HEK293 (cell line): ENCODE results near the gene GPN1.

ENCODE experiments used
- FEZF1 ChIP-seq: fragments of 450-650 bp; formaldehyde crosslinking; IDR thresholded peaks from 2 replicates; pipeline ENCODE4 v1.5.1; 2016; ENCODE audit warnings: missing biosample characterization, missing genetic modification characterization
- IKZF3 ChIP-seq: fragments of 450-650 bp; IDR thresholded peaks from 2 replicates; pipeline ENCODE4 v1.5.0; 2018; ENCODE audit warnings: missing biosample characterization, mild to moderate bottlenecking, missing genetic modification characterization, moderate library complexity
- INSM2 ChIP-seq: fragments of 450-650 bp; formaldehyde crosslinking; IDR thresholded peaks from 2 replicates; pipeline ENCODE4 v1.5.1; 2016; ENCODE audit warnings: missing biosample characterization, missing genetic modification characterization
- SETDB1 ChIP-seq: IDR thresholded peaks from one replicate; pipeline ENCODE4 v1.6.1; 2017; ENCODE audit warnings: mild to moderate bottlenecking, low read length, moderate library complexity, mixed read lengths; ENCODE audit not compliant: insufficient read length
- SP2 ChIP-seq: fragments of 450-650 bp; formaldehyde crosslinking; IDR thresholded peaks from 2 replicates; pipeline ENCODE4 v1.5.1; 2016; ENCODE audit warnings: missing biosample characterization, missing genetic modification characterization
- TRIM28 ChIP-seq: IDR thresholded peaks from 2 replicates; pipeline ENCODE4 v1.6.1; 2011; ENCODE audit warnings: low read length, control low read depth, borderline replicate concordance
- ZBTB20 ChIP-seq: fragments of 450-650 bp; formaldehyde crosslinking; IDR thresholded peaks from 2 replicates; pipeline ENCODE4 v1.5.1; 2016; ENCODE audit warnings: missing biosample characterization, missing genetic modification characterization
- ZBTB21 ChIP-seq: fragments of 450-650 bp; formaldehyde crosslinking; IDR thresholded peaks from 2 replicates; pipeline ENCODE4 v1.5.1; 2017; ENCODE audit warnings: missing biosample characterization, missing genetic modification characterization
- ZBTB49 ChIP-seq: fragments of 450-650 bp; formaldehyde crosslinking; IDR thresholded peaks from 2 replicates; pipeline ENCODE4 v1.5.1; 2016; ENCODE audit warnings: missing biosample characterization, missing genetic modification characterization, low read depth
- ZNF112 ChIP-seq: fragments of 450-650 bp; formaldehyde crosslinking; IDR thresholded peaks from 2 replicates; pipeline ENCODE4 v1.5.0; 2017; ENCODE audit warnings: missing biosample characterization, missing genetic modification characterization
- ZNF169 ChIP-seq: fragments of 450-650 bp; formaldehyde crosslinking; IDR thresholded peaks from 2 replicates; pipeline ENCODE4 v1.5.1; 2016; ENCODE audit warnings: missing biosample characterization, missing genetic modification characterization
- ZNF18 ChIP-seq: fragments of 450-650 bp; formaldehyde crosslinking; IDR thresholded peaks from 2 replicates; pipeline ENCODE4 v1.5.1; 2016; ENCODE audit warnings: missing biosample characterization, missing genetic modification characterization
- ZNF2 ChIP-seq: fragments of 450-650 bp; formaldehyde crosslinking; IDR thresholded peaks from 2 replicates; pipeline ENCODE4 v1.5.1; 2016; ENCODE audit warnings: missing biosample characterization, missing genetic modification characterization
- ZNF211 ChIP-seq: fragments of 450-650 bp; formaldehyde crosslinking; IDR thresholded peaks from 2 replicates; pipeline ENCODE4 v1.5.1; 2016; ENCODE audit warnings: low read depth, missing biosample characterization, missing genetic modification characterization
- ZNF223 ChIP-seq: fragments of 450-650 bp; formaldehyde crosslinking; IDR thresholded peaks from 2 replicates; pipeline ENCODE4 v1.5.1; 2016; ENCODE audit warnings: missing biosample characterization, missing genetic modification characterization
- ZNF23 ChIP-seq: fragments of 450-650 bp; formaldehyde crosslinking; IDR thresholded peaks from 2 replicates; pipeline ENCODE4 v1.5.1; 2016; ENCODE audit warnings: missing biosample characterization, missing genetic modification characterization, borderline replicate concordance
- ZNF24 ChIP-seq: fragments of 450-650 bp; formaldehyde crosslinking; IDR thresholded peaks from 2 replicates; pipeline ENCODE4 v1.5.1; 2016; ENCODE audit warnings: missing biosample characterization, missing genetic modification characterization
- ZNF248 ChIP-seq: fragments of 450-650 bp; formaldehyde crosslinking; IDR thresholded peaks from 2 replicates; pipeline ENCODE4 v1.5.1; 2017; ENCODE audit warnings: missing biosample characterization, missing genetic modification characterization
- ZNF391 ChIP-seq: fragments of 450-650 bp; formaldehyde crosslinking; IDR thresholded peaks from 2 replicates; pipeline ENCODE4 v1.5.1; 2016; ENCODE audit warnings: low read depth, missing biosample characterization, missing genetic modification characterization, borderline replicate concordance
- ZNF398 ChIP-seq: fragments of 450-650 bp; formaldehyde crosslinking; IDR thresholded peaks from 2 replicates; pipeline ENCODE4 v1.5.1; 2017; ENCODE audit warnings: missing biosample characterization, missing genetic modification characterization
- ZNF513 ChIP-seq: fragments of 450-650 bp; IDR thresholded peaks from 2 replicates; pipeline ENCODE4 v1.5.1; 2018; ENCODE audit warnings: missing biosample characterization, missing genetic modification characterization
- ZNF529 ChIP-seq: fragments of 450-650 bp; formaldehyde crosslinking; IDR thresholded peaks from 2 replicates; pipeline ENCODE4 v1.5.1; 2017; ENCODE audit warnings: missing genetic modification characterization, missing biosample characterization; ENCODE audit not compliant: insufficient replicate concordance
- ZNF560 ChIP-seq: fragments of 450-650 bp; formaldehyde crosslinking; IDR thresholded peaks from 2 replicates; pipeline ENCODE4 v1.5.1; 2017; ENCODE audit warnings: missing biosample characterization, missing genetic modification characterization, borderline replicate concordance
- ZNF626 ChIP-seq: fragments of 450-650 bp; sonication (Bioruptor Pico); formaldehyde crosslinking; IDR thresholded peaks from 2 replicates; pipeline ENCODE4 v1.5.1; 2018; ENCODE audit warnings: missing biosample characterization, missing genetic modification characterization, inconsistent platforms
- ZNF664 ChIP-seq: fragments of 450-650 bp; formaldehyde crosslinking; IDR thresholded peaks from 2 replicates; pipeline ENCODE4 v1.5.1; 2016; ENCODE audit warnings: missing biosample characterization, missing genetic modification characterization
- ZNF747 ChIP-seq: fragments of 450-650 bp; formaldehyde crosslinking; IDR thresholded peaks from 2 replicates; pipeline ENCODE4 v1.5.1; 2016; ENCODE audit warnings: missing biosample characterization, missing genetic modification characterization
- ZNF76 ChIP-seq: fragments of 450-650 bp; formaldehyde crosslinking; IDR thresholded peaks from 2 replicates; pipeline ENCODE4; 2016; ENCODE audit warnings: low read depth, missing biosample characterization, missing genetic modification characterization, borderline replicate concordance
- ZSCAN16 ChIP-seq: fragments of 450-650 bp; formaldehyde crosslinking; IDR thresholded peaks from 2 replicates; pipeline ENCODE4 v1.5.1; 2016; ENCODE audit warnings: missing biosample characterization, missing genetic modification characterization
- ZSCAN5A ChIP-seq: fragments of 450-650 bp; formaldehyde crosslinking; IDR thresholded peaks from 2 replicates; pipeline ENCODE4 v1.5.1; 2016; ENCODE audit warnings: missing biosample characterization, missing genetic modification characterization

GPN1 gene

GRCh38 chr2:27628767-27629709 is at the start of gene GPN1, which contains the start of gene CCDC121 (continued):
- TF ChIP-seq ZNF23 (tag by site-specific recombination) = no peak
- TF ChIP-seq SP2 (tag by site-specific recombination) = peak; percentile 45
- peak; percentile 63; the same call in 1 of the 2 replicates for TF ChIP-seq ZBTB20 (tag by site-specific recombination)
- no peak for TF ChIP-seq ZSCAN16
- TF ChIP-seq ZNF513 (tag by site-specific recombination) = no peak
- TF ChIP-seq ZNF18 (tag by site-specific recombination) = no peak
- TF ChIP-seq ZNF112 (tag by site-specific recombination) = no peak
- 0 out of 2 replicates have a peak, but pooled peaks have one; percentile 36 for TF ChIP-seq ZBTB21 (tag by site-specific recombination)
- no peak; the same call in 1 of the 2 replicates for TF ChIP-seq ZNF2 (tag by site-specific recombination)
- TF ChIP-seq ZNF398 (tag by site-specific recombination) = no peak; the same call in 1 of the 2 replicates
- TF ChIP-seq ZNF169 (tag by site-specific recombination) = no peak
- TF ChIP-seq ZNF24 (tag by site-specific recombination) = 0 out of 2 replicates have a peak, but pooled peaks have one; percentile 42
- TF ChIP-seq IKZF3 (tag by site-specific recombination) = no peak
- no peak for TF ChIP-seq ZNF211 (tag by site-specific recombination)
- TF ChIP-seq ZNF560 (tag by site-specific recombination) = no peak
- TF ChIP-seq ZSCAN5A (tag by site-specific recombination) = no peak
- TF ChIP-seq ZNF391 (tag by site-specific recombination) = no peak
- TF ChIP-seq INSM2 = 0 out of 2 replicates have a peak, but pooled peaks have one; percentile 2
- TF ChIP-seq ZNF223 (tag by site-specific recombination) = no peak
- no peak for TF ChIP-seq FEZF1 (tag by site-specific recombination)
- no peak for TF ChIP-seq ZNF626 (tag by site-specific recombination)
- TF ChIP-seq ZNF529 (tag by site-specific recombination) = no peak
- no peak for TF ChIP-seq ZNF747 (tag by site-specific recombination)
- TF ChIP-seq ZNF664 = no peak
- no peak for TF ChIP-seq TRIM28
- no peak for TF ChIP-seq SETDB1
- TF ChIP-seq ZNF248 (tag by site-specific recombination) = no peak
- no peak for TF ChIP-seq ZBTB49 (tag by site-specific recombination)
- TF ChIP-seq ZNF76 = peak; percentile 83; the same call in 1 of the 2 replicates
